GM12891 (cell line): ENCODE results near the gene TSPO.

ENCODE experiments used
- DNase-seq: peaks from one replicate; pipeline ENCODE4 v3.0.0; 2011; ENCODE audit warnings: low spot score; ENCODE audit not compliant: insufficient read length
- FAIRE-seq: peaks from 2 replicates; lab custom pipeline; 2011; peaks lifted over from hg19 to GRCh38; lab: Jason Lieb, UNC
- PAX5 ChIP-seq: IDR thresholded peaks from 2 replicates; pipeline ENCODE4 v1.6.1; 2011; ENCODE audit warnings: low read length, moderate library complexity, mild to moderate bottlenecking; ENCODE audit not compliant: insufficient read depth, severe bottlenecking
- POLR2A ChIP-seq: IDR thresholded peaks from 2 replicates; pipeline ENCODE4 v1.6.1; 2011; ENCODE audit warnings: low read depth, low read length, control low read depth
- POLR2AphosphoS5 ChIP-seq: IDR thresholded peaks from 2 replicates; pipeline ENCODE4 v1.6.1; 2011; ENCODE audit warnings: low read depth, low read length, control low read depth
- POU2F2 ChIP-seq: IDR thresholded peaks from 2 replicates; pipeline ENCODE4 v1.6.1; 2011; ENCODE audit warnings: low read depth, mild to moderate bottlenecking, control low read depth, low read length, moderate library complexity
- SPI1 ChIP-seq: IDR thresholded peaks from 2 replicates; pipeline ENCODE4 v1.6.1; 2011; ENCODE audit warnings: low read depth, low read length, control low read depth
- TAF1 ChIP-seq: IDR thresholded peaks from 2 replicates; pipeline ENCODE4 v1.6.1; 2011; ENCODE audit warnings: low read depth, low read length, control low read depth

The TSPO gene

GRCh38 chr22:43168471-43169309 is 17.3 kb downstream of the TSPO start:
- DNase-seq, result no peak
- no peak for FAIRE-seq
- TF ChIP-seq POLR2AphosphoS5, result no peak
- no peak for TF ChIP-seq TAF1
- no peak for TF ChIP-seq POLR2A
- no peak for TF ChIP-seq PAX5
- TF ChIP-seq SPI1, result no peak
- no peak for TF ChIP-seq POU2F2

GRCh38 chr22:43169310-43170130 is 18.2 kb downstream of the TSPO start:
- FAIRE-seq (no peak), DNase-seq (no peak)
- TF ChIP-seq PAX5, result no peak
- TF ChIP-seq POU2F2, result no peak
- TF ChIP-seq TAF1, result no peak
- TF ChIP-seq SPI1, result no peak
- TF ChIP-seq POLR2A, result no peak
- no peak for TF ChIP-seq POLR2AphosphoS5

GRCh38 chr22:43170131-43170480 is 18.7 kb downstream of the TSPO start:
- TF ChIP-seq POU2F2 (no peak), TAF1 (no peak), PAX5 (no peak), POLR2AphosphoS5 (no peak), POLR2A (no peak), SPI1 (no peak)
- DNase-seq (no peak), FAIRE-seq (no peak)

- TF ChIP-seq POU2F2 (no peak), POLR2AphosphoS5 (no peak), TAF1 (no peak), POLR2A (no peak), SPI1 (no peak), PAX5 (no peak)
- DNase-seq, result no peak
- no peak for FAIRE-seq
Measured at GRCh38 chr22:43171019-43171491, 19.7 kb downstream of the TSPO start.

- no peak for DNase-seq
- FAIRE-seq, result no peak
- TF ChIP-seq POU2F2, result no peak
- no peak for TF ChIP-seq SPI1
- no peak for TF ChIP-seq POLR2AphosphoS5
- no peak for TF ChIP-seq PAX5
- no peak for TF ChIP-seq POLR2A
- no peak for TF ChIP-seq TAF1
Measured at GRCh38 chr22:43171607-43172006, 20.2 kb downstream of the TSPO start.

GRCh38 chr22:43172191-43172590 is 20.8 kb downstream of the TSPO start:
- FAIRE-seq (no peak), DNase-seq (no peak)
- TF ChIP-seq POU2F2, result no peak

GRCh38 chr22:43173566-43173965 is 22.2 kb downstream of the TSPO start:
- FAIRE-seq (no peak), DNase-seq (no peak)
- TF ChIP-seq SPI1 (no peak), POLR2A (no peak), PAX5 (no peak), TAF1 (no peak), POU2F2 (no peak), POLR2AphosphoS5 (no peak)

GRCh38 chr22:43173976-43174720 is 22.8 kb downstream of the TSPO start:
- no peak for DNase-seq
- FAIRE-seq, result no peak
- no peak for TF ChIP-seq SPI1
- no peak for TF ChIP-seq TAF1
- no peak for TF ChIP-seq POLR2AphosphoS5
- TF ChIP-seq POLR2A, result no peak
- no peak for TF ChIP-seq PAX5
- TF ChIP-seq POU2F2, result no peak

- no peak for FAIRE-seq
- no peak for TF ChIP-seq TAF1
- no peak for TF ChIP-seq POLR2A
- TF ChIP-seq PAX5, result no peak
- no peak for DNase-seq
Measured at GRCh38 chr22:43174941-43175531, 23.7 kb downstream of the TSPO start.
